Stimulated activated CD8-positive, alpha-beta memory T cell treated with anti-CD3 and anti-CD28 coated beads, Interleukin-15, amount 100 ng/mL, for 24 hours (primary cell): ENCODE data around the gene TRIM64C.
"Not testable (repeated sequence)": the region's sequence is repeated elsewhere in the genome, so short reads cannot be mapped to it uniquely, and the experiment has no call there.

Experiments used
- DNase-seq: peaks from one replicate; pipeline ENCODE4 v3.0.0-alpha.2; 2020; ENCODE audit warnings: low read depth

TRIM64C gene

GRCh38 chr11:49059012-49059411 is at the start of gene TRIM64C:
TSS of gene TRIM64C (minus strand) at chr11:49059112. CDS start at chr11:49059112, 0 bp downstream.
- not testable (repeated sequence) for DNase-seq

GRCh38 chr11:49102356-49102755 is 43.4 kb upstream of the TRIM64C start:
- not testable (repeated sequence) for DNase-seq

GRCh38 chr11:49069897-49070296 is 11.0 kb upstream of the TRIM64C start:
- DNase-seq, result not testable (repeated sequence)

- DNase-seq, result not testable (repeated sequence)
Observed at GRCh38 chr11:49049821-49050220, 9.1 kb downstream of the TRIM64C start.

- DNase-seq, result not testable (repeated sequence)
Observed at GRCh38 chr11:49048229-49048628, 10.7 kb downstream of the TRIM64C start.

- not testable (repeated sequence) for DNase-seq
Observed at GRCh38 chr11:49028523-49028922, 30.4 kb downstream of the TRIM64C start, which contains the start of gene TRIM49B. TSS of gene TRIM49B (plus strand) at chr11:49028823. CDS start at chr11:49031600, 2,777 bp downstream.
